ENCODE measurements around the gene NID1.

- TF ChIP-seq EZH2 (IDR thresholded peaks at IDR 0.05; ENCODE audit: insufficient read depth, poor library complexity, severe bottlenecking) (no peak), EZH2phosphoT487 (IDR thresholded peaks at IDR 0.05; ENCODE audit: insufficient read depth, low read depth) (no peak)
These were observed 14.1 kb upstream of the NID1 start for GRCh38 chr1:236078993-236079392.
